Endothelial cell of hepatic sinusoid (primary cell): Measurements from ENCODE around the gene CAMK1D.
"Not testable (repeated sequence)": the region's sequence is repeated elsewhere in the genome, so short reads cannot be mapped to it uniquely, and the experiment has no call there.

Source experiments
- in situ Hi-C: cut with HindIII; loops from 2 replicates; pipeline ENCODE4 v1.10.0; 2017; ENCODE audit warnings: low sequenced_read_pairs

CAMK1D gene

GRCh38 chr10:12543589-12543988 lies 194.2 kb downstream of the CAMK1D start:
- in situ Hi-C loops = no loop called here

- in situ Hi-C loops = not testable (repeated sequence)
Measured at GRCh38 chr10:12546160-12546802, 196.9 kb downstream of the CAMK1D start.

- in situ Hi-C loops = no loop called here
Measured at GRCh38 chr10:12547301-12547771, 198.0 kb downstream of the CAMK1D start.

- in situ Hi-C loops = no loop called here
Measured at GRCh38 chr10:12549297-12549696, 199.9 kb downstream of the CAMK1D start.

- in situ Hi-C loops = no loop called here
Measured at GRCh38 chr10:12550994-12551393, 201.6 kb downstream of the CAMK1D start.

GRCh38 chr10:12556039-12556438 lies 206.7 kb downstream of the CAMK1D start:
- in situ Hi-C loops = no loop called here

- in situ Hi-C loops = loop anchor here (5.0 kb wide), 2 partner anchors 58 to 67 kb away; no protein-coding TSS in a partner anchor
Measured at GRCh38 chr10:12559578-12560178, 210.3 kb downstream of the CAMK1D start.

GRCh38 chr10:12561307-12561706 lies 212.0 kb downstream of the CAMK1D start:
- in situ Hi-C loops = loop anchor here (5.0 kb wide), 2 partner anchors 56 to 69 kb away; no protein-coding TSS in a partner anchor

- in situ Hi-C loops = loop anchor here (5.0 kb wide), 2 partner anchors 56 to 69 kb away; no protein-coding TSS in a partner anchor
Measured at GRCh38 chr10:12561720-12562119, 212.4 kb downstream of the CAMK1D start.

- in situ Hi-C loops = loop anchor here (5.0 kb wide), 2 partner anchors 54 to 71 kb away; no protein-coding TSS in a partner anchor
Measured at GRCh38 chr10:12563489-12563888, 214.1 kb downstream of the CAMK1D start.

GRCh38 chr10:12564173-12564572 lies 214.8 kb downstream of the CAMK1D start:
- in situ Hi-C loops = loop anchor here (5.0 kb wide), 2 partner anchors 53 to 72 kb away; no protein-coding TSS in a partner anchor

GRCh38 chr10:12566161-12567115 lies 217.1 kb downstream of the CAMK1D start:
- in situ Hi-C loops = no loop called here

- in situ Hi-C loops = no loop called here
Measured at GRCh38 chr10:12568391-12569009, 219.2 kb downstream of the CAMK1D start.

GRCh38 chr10:12572281-12572680 lies 222.9 kb downstream of the CAMK1D start:
- in situ Hi-C loops = no loop called here

- in situ Hi-C loops = no loop called here
Measured at GRCh38 chr10:12577610-12578009, 228.3 kb downstream of the CAMK1D start.

- in situ Hi-C loops = no loop called here
Measured at GRCh38 chr10:12579954-12580858, 230.9 kb downstream of the CAMK1D start.

GRCh38 chr10:12583891-12584595 lies 234.7 kb downstream of the CAMK1D start:
- in situ Hi-C loops = no loop called here

GRCh38 chr10:12586741-12587140 lies 237.4 kb downstream of the CAMK1D start:
- in situ Hi-C loops = no loop called here

GRCh38 chr10:12587451-12587888 lies 238.1 kb downstream of the CAMK1D start:
- in situ Hi-C loops = no loop called here
